Thyroid gland (tissue), 4 donors: ENCODE measurements around the gene CCN2.

ENCODE experiments used
- POLR2A ChIP-seq, 2 donors: fragments of 450-650 bp; IDR thresholded peaks; one replicate each; pipeline ENCODE4 v1.6.1; 2017; ENCODE audit warnings: antibody characterized with exemption in 2 of 2, mild to moderate bottlenecking in 2 of 2, moderate library complexity in 1 of 2
- TF ChIP-seq, protein P1 (sequence below), 6 experiments: fragments of 200-600 bp in 3 of 6; fragments of 450-650 bp in 3 of 6; sonication (generic) in 3 of 6; IDR thresholded peaks; one replicate each; pipeline ENCODE4 v1.5.1; 2016 to 2019; ENCODE audit warnings: antibody characterized with exemption in 6 of 6, mild to moderate bottlenecking in 2 of 6, inconsistent platforms in 1 of 6, moderate library complexity in 1 of 6

DNA sequence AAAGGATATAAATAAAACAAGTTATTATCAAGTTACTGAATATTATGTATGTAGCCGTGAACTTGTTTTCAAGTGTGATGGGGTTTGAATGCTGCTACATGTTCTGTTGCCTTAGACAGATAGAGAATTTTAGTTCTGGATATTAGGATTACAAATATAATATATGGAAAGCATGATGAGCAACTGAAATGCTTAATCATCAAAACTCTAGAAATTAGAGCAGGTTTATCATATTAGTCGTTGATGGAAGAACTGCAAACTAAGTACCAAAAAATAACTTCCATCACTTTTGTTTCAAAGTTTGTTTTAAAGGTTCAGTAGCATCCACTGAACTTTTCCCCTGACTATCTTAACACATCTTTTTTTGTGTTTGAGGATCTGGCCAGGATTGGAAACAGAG is 49.1 kb upstream of the CCN2 start:
- TF ChIP-seq POLR2A (IDR thresholded peaks at IDR 0.05): no peak
- TF ChIP-seq, protein P1, sequence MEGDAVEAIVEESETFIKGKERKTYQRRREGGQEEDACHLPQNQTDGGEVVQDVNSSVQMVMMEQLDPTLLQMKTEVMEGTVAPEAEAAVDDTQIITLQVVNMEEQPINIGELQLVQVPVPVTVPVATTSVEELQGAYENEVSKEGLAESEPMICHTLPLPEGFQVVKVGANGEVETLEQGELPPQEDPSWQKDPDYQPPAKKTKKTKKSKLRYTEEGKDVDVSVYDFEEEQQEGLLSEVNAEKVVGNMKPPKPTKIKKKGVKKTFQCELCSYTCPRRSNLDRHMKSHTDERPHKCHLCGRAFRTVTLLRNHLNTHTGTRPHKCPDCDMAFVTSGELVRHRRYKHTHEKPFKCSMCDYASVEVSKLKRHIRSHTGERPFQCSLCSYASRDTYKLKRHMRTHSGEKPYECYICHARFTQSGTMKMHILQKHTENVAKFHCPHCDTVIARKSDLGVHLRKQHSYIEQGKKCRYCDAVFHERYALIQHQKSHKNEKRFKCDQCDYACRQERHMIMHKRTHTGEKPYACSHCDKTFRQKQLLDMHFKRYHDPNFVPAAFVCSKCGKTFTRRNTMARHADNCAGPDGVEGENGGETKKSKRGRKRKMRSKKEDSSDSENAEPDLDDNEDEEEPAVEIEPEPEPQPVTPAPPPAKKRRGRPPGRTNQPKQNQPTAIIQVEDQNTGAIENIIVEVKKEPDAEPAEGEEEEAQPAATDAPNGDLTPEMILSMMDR (IDR thresholded peaks at IDR 0.05): no peak
